HL-60 (cell line): ENCODE data around the gene CCDC124.

ENCODE experiments used
- DNase-seq, 2 experiments: peaks; one replicate each; pipeline ENCODE4 v3.0.0-alpha.2; 2010 to 2020; ENCODE audit warnings: low read depth in 1 of 2, low spot score in 1 of 2
- H3K27ac ChIP-seq: fragments of 250-450 bp; sonication (Bioruptor Pico); replicated peaks from 2 replicates; pipeline ENCODE4 v1.5.1; 2020; ENCODE audit warnings: mild to moderate bottlenecking, moderate library complexity
- H3K27me3 ChIP-seq: fragments of 250-450 bp; sonication (Bioruptor Pico); 2 replicates; pipeline ENCODE4 v1.5.1; 2021; ENCODE audit warnings: mild to moderate bottlenecking, moderate library complexity; ENCODE audit not compliant: insufficient read depth, poor library complexity, severe bottlenecking
- H3K4me3 ChIP-seq: replicated peaks from 2 replicates; pipeline ENCODE4 v1.5.1; 2011; ENCODE audit warnings: mild to moderate bottlenecking, control low read depth, low read length; ENCODE audit not compliant: insufficient read depth
- CTCF ChIP-seq: IDR thresholded peaks from one replicate; pipeline ENCODE4 v1.5.1; 2011; ENCODE audit warnings: low read length, control low read depth, inconsistent platforms; ENCODE audit not compliant: insufficient read depth
- GABPA ChIP-seq: IDR thresholded peaks from 2 replicates; pipeline ENCODE4 v1.6.1; 2012; ENCODE audit warnings: low read depth
- POLR2AphosphoS5 ChIP-seq: IDR thresholded peaks from 2 replicates; pipeline ENCODE4 v1.6.1; 2012; ENCODE audit warnings: low read depth
- REST ChIP-seq: IDR thresholded peaks from 2 replicates; pipeline ENCODE4 v1.6.1; 2012; ENCODE audit warnings: low read depth; ENCODE audit not compliant: insufficient replicate concordance
- SPI1 ChIP-seq: IDR thresholded peaks from 2 replicates; pipeline ENCODE4 v1.6.1; 2012; ENCODE audit warnings: low read depth, mild to moderate bottlenecking, borderline replicate concordance

Gene CCDC124

GRCh38 chr19:17948514-17948900 is 15.7 kb downstream of the CCDC124 start:
- TF ChIP-seq SPI1, result no peak
- no peak for TF ChIP-seq REST
- no peak for TF ChIP-seq POLR2AphosphoS5
- no peak for DNase-seq
- no peak overlapping the region for H3K27ac ChIP-seq
- peaks cover 42% of the 10 kb centered on the region for H3K27me3 ChIP-seq
- H3K4me3 ChIP-seq, result peak overlapping the region; percentile 48

- H3K27me3 ChIP-seq, result peaks cover 50% of the 10 kb centered on the region
- H3K27ac ChIP-seq, result no peak overlapping the region
- H3K4me3 ChIP-seq, result no peak overlapping the region
These were observed 16.4 kb downstream of the CCDC124 start for GRCh38 chr19:17948931-17949930.

GRCh38 chr19:17949956-17950309 is 17.1 kb downstream of the CCDC124 start:
- Histone ChIP-seq H3K4me3 (no peak overlapping the region), H3K27ac (no peak overlapping the region), H3K27me3 (peaks cover 53% of the 10 kb centered on the region)
- no peak for DNase-seq
- TF ChIP-seq POLR2AphosphoS5 (no peak), SPI1 (no peak), GABPA (no peak), REST (no peak), CTCF (no peak)

More at GRCh38 chr19:17948931-17949930, 16.4 kb downstream of the CCDC124 start:
- TF ChIP-seq GABPA (no peak), REST (no peak), SPI1 (no peak), CTCF (no peak), POLR2AphosphoS5 (no peak)
- no peak for DNase-seq
